ENCODE measurements around the gene RUNX2. TPM values are rescaled to one million over a fixed set of nuclear protein-coding genes. Genes with fewer than 3 reads are reported as not detected.

RUNX2 gene
- total and polyA plus RNA-seq, 2 experiments from 2014 or later, result 4.4 to 5.2 TPM

DNA sequence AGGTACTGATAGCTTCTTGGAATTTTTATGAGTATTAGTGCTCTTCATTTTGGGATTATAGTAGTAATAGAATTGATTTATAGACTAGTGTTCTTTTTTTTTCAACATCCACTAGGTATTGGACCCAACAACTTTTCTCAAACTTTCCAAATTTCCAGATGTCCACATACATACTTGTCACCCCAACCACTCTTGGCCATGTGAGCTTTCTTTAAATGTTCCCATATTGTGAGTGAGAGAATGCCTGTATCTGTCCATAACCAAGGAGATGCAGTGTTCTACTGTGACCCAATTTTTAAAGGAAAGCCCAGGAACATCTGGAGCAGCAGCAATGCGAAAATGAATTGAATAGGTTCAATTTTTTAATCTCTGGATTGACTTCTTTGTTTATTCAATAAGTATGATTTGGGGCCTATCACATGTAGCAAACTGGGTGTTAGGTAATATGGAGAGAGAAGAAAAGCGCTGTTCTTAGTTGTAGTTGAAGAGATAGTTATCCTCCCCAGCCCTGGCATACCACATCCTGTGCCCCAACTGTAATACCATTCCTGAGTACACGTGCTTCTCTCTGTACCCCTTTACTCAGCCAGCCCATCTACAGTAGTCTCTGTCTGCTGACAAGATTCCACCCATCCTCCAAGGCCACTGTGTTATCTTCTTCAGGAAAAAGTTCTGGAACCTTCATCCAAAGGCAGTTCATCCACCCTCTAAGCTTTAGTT lies 166.4 kb downstream of the RUNX2 start:
- DNase-seq, result no peak
- no peaks in the 10 kb centered on the region for H3K4me1 ChIP-seq (ENCODE audit: insufficient read depth)
- no peaks in the 10 kb centered on the region for H4K20me1 ChIP-seq (ENCODE audit: insufficient read depth)
- in situ Hi-C loops (cut with MboI), result no loop called here
- no peak overlapping the region for H2AFZ ChIP-seq
- H3K9me3 ChIP-seq (ENCODE audit: low read depth), result no peaks in the 10 kb centered on the region
- H3K36me3 ChIP-seq (ENCODE audit: low read depth), result peaks cover 24% of the 10 kb centered on the region; the same call in 1 of the 2 replicates
- H3K27me3 ChIP-seq (replicated peaks; ENCODE audit: insufficient read depth), result no peaks in the 10 kb centered on the region
- 87 to 93% methylated on average over 3 of the region's 3 CpGs for WGBS, 2 experiments (ENCODE audit: low coverage in 1 of 2, low lambda C conversion rate in 2 of 2, missing lambda C conversion rate in 2 of 2)
- no peak overlapping the region for H3K27ac ChIP-seq
- no peak overlapping the region for H3K4me2 ChIP-seq (ENCODE audit: unreplicated experiment)
- TF ChIP-seq EZH2 (IDR thresholded peaks at IDR 0.05; ENCODE audit: insufficient read depth, poor library complexity, severe bottlenecking) (no peak), EZH2phosphoT487 (IDR thresholded peaks at IDR 0.05; ENCODE audit: insufficient read depth, low read depth) (no peak)
- no peaks in the 10 kb centered on the region for H3K9me2 ChIP-seq (ENCODE audit: insufficient read depth)
- H3K9ac ChIP-seq, result no peak overlapping the region
- H3K79me2 ChIP-seq (ENCODE audit: insufficient read depth), result peaks cover 26% of the 10 kb centered on the region; the same call in 1 of the 2 replicates
- no peak overlapping the region for H3K4me3 ChIP-seq
- H3F3A ChIP-seq (ENCODE audit: insufficient read depth), result no peaks in the 10 kb centered on the region

DNA sequence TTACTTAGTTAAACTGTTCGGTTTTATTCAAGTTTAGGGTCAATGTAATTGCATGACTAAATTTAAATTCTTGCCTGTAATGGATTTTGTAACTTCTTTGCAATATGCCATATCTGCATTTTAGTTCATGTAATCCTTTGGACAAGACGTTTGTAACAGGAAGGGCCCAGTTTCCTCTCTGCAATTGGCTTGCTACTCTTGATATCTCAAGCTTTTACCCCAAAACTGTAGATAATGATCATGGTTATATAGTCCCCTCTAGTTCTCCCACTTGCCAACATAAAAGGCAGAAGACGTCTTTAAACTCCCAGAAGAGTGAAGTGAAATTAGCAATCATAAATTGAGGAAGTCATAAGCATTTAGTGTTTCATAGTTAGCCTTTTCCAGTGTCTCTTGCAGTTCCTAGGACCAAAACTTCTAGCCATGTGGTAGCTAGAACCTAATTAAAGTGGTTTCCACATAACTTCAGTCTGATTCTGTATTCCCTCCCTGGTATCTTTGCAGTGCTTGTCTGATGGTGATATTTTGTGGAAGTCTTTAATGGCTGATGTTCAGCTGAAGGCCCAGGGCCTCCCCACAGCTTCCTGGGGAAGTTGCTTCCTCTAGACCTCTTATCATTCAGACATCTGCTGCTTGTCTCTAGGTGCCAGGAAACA lies 167.4 kb downstream of the RUNX2 start:
- H3K4me2 ChIP-seq (ENCODE audit: unreplicated experiment), result no peak overlapping the region
- 88 to 90% methylated on average over 3 of the region's 3 CpGs for WGBS, 2 experiments (ENCODE audit: low coverage in 1 of 2, low lambda C conversion rate in 2 of 2, missing lambda C conversion rate in 2 of 2)

DNA sequence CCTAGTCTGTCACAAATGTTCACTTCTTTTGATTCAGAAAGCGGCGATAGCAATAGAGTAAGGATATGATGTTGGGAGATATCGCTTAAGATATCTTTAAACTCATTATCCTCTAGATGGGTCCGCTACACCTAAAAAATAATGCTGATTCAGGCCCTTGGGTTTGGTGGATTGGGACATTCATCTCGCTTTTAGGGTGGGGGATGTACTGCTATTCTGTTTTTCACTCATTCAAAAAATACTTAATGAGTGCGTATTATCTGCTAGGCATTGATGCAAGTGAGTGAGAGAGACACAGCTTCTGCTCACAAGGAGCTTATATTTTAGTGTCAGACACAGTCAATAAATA lies 167.9 kb downstream of the RUNX2 start:
- H3K9me3 ChIP-seq (ENCODE audit: low read depth), result no peaks in the 10 kb centered on the region
- no peaks in the 10 kb centered on the region for H3K27me3 ChIP-seq (replicated peaks; ENCODE audit: insufficient read depth)
- H4K20me1 ChIP-seq (ENCODE audit: insufficient read depth), result no peaks in the 10 kb centered on the region
- no peak for TF ChIP-seq EZH2 (IDR thresholded peaks at IDR 0.05; ENCODE audit: insufficient read depth, poor library complexity, severe bottlenecking)
- in situ Hi-C loops (cut with MboI), result no loop called here
- H3K27ac ChIP-seq, result no peak overlapping the region
- H3K36me3 ChIP-seq (ENCODE audit: low read depth), result peaks cover 19% of the 10 kb centered on the region; the same call in 1 of the 2 replicates
- H3K4me3 ChIP-seq, result no peak overlapping the region
- H2AFZ ChIP-seq, result no peak overlapping the region
- no peak for DNase-seq
- H3K4me1 ChIP-seq (ENCODE audit: insufficient read depth), result no peaks in the 10 kb centered on the region
- no peak overlapping the region for H3K4me2 ChIP-seq (ENCODE audit: unreplicated experiment)
- H3K9ac ChIP-seq, result no peak overlapping the region
- WGBS, 2 experiments (ENCODE audit: low coverage in 1 of 2, low lambda C conversion rate in 2 of 2, missing lambda C conversion rate in 2 of 2), result 98 to 99% methylated on average over 6 of the region's 6 CpGs
- H3K9me2 ChIP-seq (ENCODE audit: insufficient read depth), result no peaks in the 10 kb centered on the region
- H3K79me2 ChIP-seq (ENCODE audit: insufficient read depth), result peaks cover 17% of the 10 kb centered on the region; the same call in 1 of the 2 replicates
- no peaks in the 10 kb centered on the region for H3F3A ChIP-seq (ENCODE audit: insufficient read depth)

More for the DNA sequence above, 167.4 kb downstream of the RUNX2 start:
- H3F3A ChIP-seq (ENCODE audit: insufficient read depth), result no peaks in the 10 kb centered on the region
- peaks cover 21% of the 10 kb centered on the region; the same call in 1 of the 2 replicates for H3K36me3 ChIP-seq (ENCODE audit: low read depth)
- H3K79me2 ChIP-seq (ENCODE audit: insufficient read depth), result peaks cover 17% of the 10 kb centered on the region; the same call in 1 of the 2 replicates
- no peak for DNase-seq
- no peak overlapping the region for H2AFZ ChIP-seq
- no peaks in the 10 kb centered on the region for H4K20me1 ChIP-seq (ENCODE audit: insufficient read depth)
- H3K9me3 ChIP-seq (ENCODE audit: low read depth), result no peaks in the 10 kb centered on the region
- no peak for TF ChIP-seq EZH2phosphoT487 (IDR thresholded peaks at IDR 0.05; ENCODE audit: insufficient read depth, low read depth)
- TF ChIP-seq EZH2 (IDR thresholded peaks at IDR 0.05; ENCODE audit: insufficient read depth, poor library complexity, severe bottlenecking), result no peak
- H3K27ac ChIP-seq, result no peak overlapping the region
- H3K27me3 ChIP-seq (replicated peaks; ENCODE audit: insufficient read depth), result no peaks in the 10 kb centered on the region
- H3K9ac ChIP-seq, result no peak overlapping the region
- no peak overlapping the region for H3K4me3 ChIP-seq
- in situ Hi-C loops (cut with MboI), result no loop called here
- no peaks in the 10 kb centered on the region for H3K9me2 ChIP-seq (ENCODE audit: insufficient read depth)
- no peaks in the 10 kb centered on the region for H3K4me1 ChIP-seq (ENCODE audit: insufficient read depth)

DNA sequence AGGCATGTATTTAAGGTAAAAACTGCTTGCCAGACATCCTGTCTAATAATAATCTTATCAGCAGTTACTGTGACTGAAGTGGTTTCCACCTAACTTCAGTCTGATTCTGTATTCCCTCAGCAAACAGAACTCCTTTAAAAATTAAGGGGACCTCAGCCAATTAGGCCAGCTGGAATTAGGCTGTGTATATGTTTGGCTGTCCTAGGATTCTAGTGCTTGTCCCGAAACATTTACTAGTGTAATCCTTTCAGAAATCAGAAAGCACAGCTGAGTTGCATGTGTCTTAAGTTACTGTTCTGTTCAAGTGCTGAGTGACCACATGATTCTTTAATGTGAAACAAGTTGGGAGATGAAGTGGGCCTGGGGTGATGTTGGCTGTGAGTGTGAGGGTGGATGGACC lies 170.5 kb downstream of the RUNX2 start:
- no peak overlapping the region for H3K27ac ChIP-seq
- DNase-seq, result no peak

More for the DNA sequence above, 170.5 kb downstream of the RUNX2 start:
- no peak for TF ChIP-seq EZH2phosphoT487 (IDR thresholded peaks at IDR 0.05; ENCODE audit: insufficient read depth, low read depth)
- TF ChIP-seq EZH2 (IDR thresholded peaks at IDR 0.05; ENCODE audit: insufficient read depth, poor library complexity, severe bottlenecking), result no peak
- Histone ChIP-seq H3K9ac (no peak overlapping the region), H3K4me3 (no peak overlapping the region), H3K79me2 (ENCODE audit: insufficient read depth) (0 out of 2 replicates have a peak, but pooled peaks cover 9% of the 10 kb centered on the region), H2AFZ (no peak overlapping the region), H3K4me1 (ENCODE audit: insufficient read depth) (no peaks in the 10 kb centered on the region), H3K36me3 (ENCODE audit: low read depth) (peaks cover 12% of the 10 kb centered on the region; the same call in 1 of the 2 replicates), H3K27me3 (replicated peaks; ENCODE audit: insufficient read depth) (no peaks in the 10 kb centered on the region), H3K4me2 (ENCODE audit: unreplicated experiment) (no peak overlapping the region), H3F3A (ENCODE audit: insufficient read depth) (no peaks in the 10 kb centered on the region), H3K9me3 (ENCODE audit: low read depth) (no peaks in the 10 kb centered on the region), H4K20me1 (ENCODE audit: insufficient read depth) (no peaks in the 10 kb centered on the region), H3K9me2 (ENCODE audit: insufficient read depth) (no peaks in the 10 kb centered on the region)
- in situ Hi-C loops (cut with MboI), result no loop called here
- WGBS, 2 experiments (ENCODE audit: low coverage in 1 of 2, low lambda C conversion rate in 2 of 2, missing lambda C conversion rate in 2 of 2), result 48 to 70% methylated on average over 1 of the region's 1 CpG
